SJCRH30 (cell line): ENCODE data around the gene ABLIM1. TPM values are rescaled to one million over a fixed set of nuclear protein-coding genes. Genes with fewer than 3 reads are reported as not detected.

Experiments
- DNase-seq, 2 experiments: peaks; one replicate each; pipeline ENCODE4 v3.0.0-alpha.2; 2015 to 2020
- H3K27ac ChIP-seq: fragments of 250-450 bp; sonication (Bioruptor Pico); 2 replicates; pipeline ENCODE4 v1.5.1; 2020; ENCODE audit warnings: mild to moderate bottlenecking, moderate library complexity
- H3K27me3 ChIP-seq: fragments of 250-450 bp; sonication (Bioruptor Pico); 2 replicates; pipeline ENCODE4 v1.5.1; 2020; ENCODE audit warnings: mild to moderate bottlenecking, moderate library complexity
- H3K36me3 ChIP-seq: fragments of 250-450 bp; sonication (Bioruptor Pico); 2 replicates; pipeline ENCODE4 v1.5.1; 2020; ENCODE audit warnings: mild to moderate bottlenecking, moderate library complexity
- H3K4me1 ChIP-seq: fragments of 250-450 bp; sonication (Bioruptor Pico); 2 replicates; pipeline ENCODE4 v1.5.1; 2020; ENCODE audit warnings: mild to moderate bottlenecking, moderate library complexity
- H3K4me3 ChIP-seq: fragments of 250-450 bp; sonication (Bioruptor Pico); 2 replicates; pipeline ENCODE4 v1.5.1; 2020; ENCODE audit warnings: mild to moderate bottlenecking, moderate library complexity
- H3K9me3 ChIP-seq: fragments of 250-450 bp; sonication (Bioruptor Pico); replicated peaks from 2 replicates; pipeline ENCODE4 v1.5.1; 2020; ENCODE audit warnings: mild to moderate bottlenecking, moderate library complexity
- total RNA-seq: library from RNA; depleted of rRNA; stranded (reverse); fragments of >200 nt; shearing (Covaris generic); gene quantifications from 2 replicates; pipeline ENCODE4 v1.2.3, GENCODE V29; 2014

Gene ABLIM1
- total RNA-seq, 1 experiment from 2014 or later: 23.9 TPM

- no peak overlapping the region for H3K27ac ChIP-seq
- peaks cover 35% of the 10 kb centered on the region for H3K4me1 ChIP-seq
- H3K36me3 ChIP-seq: no peaks in the 10 kb centered on the region
- no peaks in the 10 kb centered on the region for H3K27me3 ChIP-seq
- no peak overlapping the region for H3K4me3 ChIP-seq
- no peak for DNase-seq
- no peaks in the 10 kb centered on the region for H3K9me3 ChIP-seq
Measured at GRCh38 chr10:114647545-114648138, 10.4 kb downstream of the ABLIM1 start.

GRCh38 chr10:114646426-114646825, 11.6 kb downstream of the ABLIM1 start:
- Histone ChIP-seq H3K27me3 (no peaks in the 10 kb centered on the region), H3K36me3 (no peaks in the 10 kb centered on the region), H3K9me3 (no peaks in the 10 kb centered on the region), H3K4me3 (no peak overlapping the region), H3K4me1 (peaks cover 35% of the 10 kb centered on the region), H3K27ac (no peak overlapping the region)
- DNase-seq: no peak

- Histone ChIP-seq H3K4me1 (peaks cover 35% of the 10 kb centered on the region), H3K9me3 (no peaks in the 10 kb centered on the region), H3K27me3 (no peaks in the 10 kb centered on the region), H3K36me3 (no peaks in the 10 kb centered on the region), H3K27ac (no peak overlapping the region), H3K4me3 (no peak overlapping the region)
- DNase-seq: no peak
Measured at GRCh38 chr10:114645706-114646105, 12.4 kb downstream of the ABLIM1 start.

GRCh38 chr10:114643158-114643557, 14.9 kb downstream of the ABLIM1 start:
- Histone ChIP-seq H3K36me3 (no peaks in the 10 kb centered on the region), H3K9me3 (no peaks in the 10 kb centered on the region), H3K27ac (no peak overlapping the region), H3K4me3 (no peak overlapping the region), H3K27me3 (no peaks in the 10 kb centered on the region), H3K4me1 (peaks cover 37% of the 10 kb centered on the region)
- DNase-seq: no peak

GRCh38 chr10:114642729-114643128, 15.3 kb downstream of the ABLIM1 start:
- Histone ChIP-seq H3K27ac (no peak overlapping the region), H3K9me3 (no peaks in the 10 kb centered on the region), H3K27me3 (no peaks in the 10 kb centered on the region), H3K36me3 (no peaks in the 10 kb centered on the region), H3K4me3 (no peak overlapping the region), H3K4me1 (peaks cover 33% of the 10 kb centered on the region)
- DNase-seq: no peak

GRCh38 chr10:114638821-114639625, 19.1 kb downstream of the ABLIM1 start:
- DNase-seq: peak; percentile 72 to 74
- Histone ChIP-seq H3K9me3 (no peaks in the 10 kb centered on the region), H3K27ac (peak overlapping the region; percentile 72), H3K4me1 (peaks cover 28% of the 10 kb centered on the region), H3K27me3 (no peaks in the 10 kb centered on the region), H3K4me3 (no peak overlapping the region), H3K36me3 (no peaks in the 10 kb centered on the region)

GRCh38 chr10:114635797-114636550, 22.1 kb downstream of the ABLIM1 start:
- DNase-seq: no peak
- H3K4me3 ChIP-seq: no peak overlapping the region
- no peaks in the 10 kb centered on the region for H3K27me3 ChIP-seq
- no peaks in the 10 kb centered on the region for H3K36me3 ChIP-seq
- no peaks in the 10 kb centered on the region for H3K9me3 ChIP-seq
- H3K27ac ChIP-seq: no peak overlapping the region
- H3K4me1 ChIP-seq: peaks cover 40% of the 10 kb centered on the region

GRCh38 chr10:114635101-114635500, 23.0 kb downstream of the ABLIM1 start:
- Histone ChIP-seq H3K9me3 (no peaks in the 10 kb centered on the region), H3K4me1 (peaks cover 41% of the 10 kb centered on the region), H3K36me3 (no peaks in the 10 kb centered on the region), H3K27ac (peak overlapping the region; percentile 89), H3K4me3 (0 out of 2 replicates have a peak overlapping the region, but pooled peaks have one; percentile 72), H3K27me3 (no peaks in the 10 kb centered on the region)
- peak in 1 of 2 experiments; percentile 21 for DNase-seq

GRCh38 chr10:114634609-114634979, 23.5 kb downstream of the ABLIM1 start:
- peak overlapping the region; percentile 89 for H3K27ac ChIP-seq

GRCh38 chr10:114632869-114633715, 25.0 kb downstream of the ABLIM1 start:
- peak overlapping the region; percentile 89 for H3K27ac ChIP-seq
- no peaks in the 10 kb centered on the region for H3K27me3 ChIP-seq
- no peaks in the 10 kb centered on the region for H3K9me3 ChIP-seq
- peak overlapping the region; percentile 72 for H3K4me3 ChIP-seq
- H3K4me1 ChIP-seq: peaks cover 23% of the 10 kb centered on the region
- H3K36me3 ChIP-seq: no peaks in the 10 kb centered on the region
- DNase-seq: peak; percentile 90 to 91

More at GRCh38 chr10:114634609-114634979, 23.5 kb downstream of the ABLIM1 start:
- peaks cover 36% of the 10 kb centered on the region for H3K4me1 ChIP-seq
- H3K4me3 ChIP-seq: peak overlapping the region; percentile 72
- H3K27me3 ChIP-seq: no peaks in the 10 kb centered on the region
- no peaks in the 10 kb centered on the region for H3K36me3 ChIP-seq
- DNase-seq: peak; percentile 79 to 87
- no peaks in the 10 kb centered on the region for H3K9me3 ChIP-seq

GRCh38 chr10:114631666-114632417, 26.2 kb downstream of the ABLIM1 start:
- peak; percentile 92 to 95 for DNase-seq
- peak overlapping the region; percentile 89 for H3K27ac ChIP-seq
- no peaks in the 10 kb centered on the region for H3K27me3 ChIP-seq
- peaks cover 30% of the 10 kb centered on the region for H3K4me1 ChIP-seq
- H3K36me3 ChIP-seq: no peaks in the 10 kb centered on the region
- peak overlapping the region; percentile 72 for H3K4me3 ChIP-seq
- H3K9me3 ChIP-seq: no peaks in the 10 kb centered on the region

GRCh38 chr10:114631090-114631665, 26.9 kb downstream of the ABLIM1 start:
- H3K4me1 ChIP-seq: peaks cover 34% of the 10 kb centered on the region
- H3K4me3 ChIP-seq: peak overlapping the region; percentile 72
- no peak for DNase-seq
- peak overlapping the region; percentile 89 for H3K27ac ChIP-seq
- no peaks in the 10 kb centered on the region for H3K36me3 ChIP-seq
- H3K27me3 ChIP-seq: no peaks in the 10 kb centered on the region
- H3K9me3 ChIP-seq: no peaks in the 10 kb centered on the region
